GM12878 (cell line): ENCODE data around the gene SEMA5A.

Source experiments
- CHD1 ChIP-seq: IDR thresholded peaks from 2 replicates; pipeline ENCODE4 v1.6.1; 2012; ENCODE audit warnings: low read depth, low read length, improper control_type of control experiment
- CTCF ChIP-seq, 3 experiments: IDR thresholded peaks in 2 of 3; conservative IDR thresholded peaks in 1 of 3; 2 replicates each; pipeline ENCODE4 v1.5.1; 2011; ENCODE audit warnings: low read depth in 3 of 3, low read length in 3 of 3, mild to moderate bottlenecking in 3 of 3, control low read depth in 2 of 3, moderate library complexity in 2 of 3, inconsistent platforms in 1 of 3, mixed read lengths in 1 of 3; ENCODE audit not compliant: control insufficient read depth in 2 of 3, insufficient read depth in 1 of 3; ENCODE audit errors: extremely low read depth in 1 of 3
- EGR1 ChIP-seq, 2 experiments: IDR thresholded peaks; 1 replicate in 1 of 2; 2 replicates in 1 of 2; pipeline ENCODE4 v1.6.1; 2011 to 2012; ENCODE audit warnings: low read depth in 2 of 2, low read length in 2 of 2, borderline replicate concordance in 1 of 2, mild to moderate bottlenecking in 1 of 2, moderate library complexity in 1 of 2
- ESRRA ChIP-seq: IDR thresholded peaks from 2 replicates; pipeline ENCODE4 v1.6.1; 2012; ENCODE audit warnings: mild to moderate bottlenecking, low read length, improper control_type of control experiment
- JUND ChIP-seq: IDR thresholded peaks from 2 replicates; pipeline ENCODE4 v1.6.1; 2012; ENCODE audit warnings: low read depth, mild to moderate bottlenecking, low read length, improper control_type of control experiment, moderate library complexity
- NFIC ChIP-seq: IDR thresholded peaks from 2 replicates; pipeline ENCODE4 v1.6.1; 2012; ENCODE audit warnings: low read depth, mild to moderate bottlenecking, inconsistent platforms, low read length, moderate library complexity
- POLR2A ChIP-seq: IDR thresholded peaks from 2 replicates; pipeline ENCODE4 v1.6.1; 2011; ENCODE audit warnings: low read depth, mild to moderate bottlenecking, low read length
- POLR2AphosphoS5 ChIP-seq: IDR thresholded peaks from 2 replicates; pipeline ENCODE4 v1.6.1; 2011; ENCODE audit warnings: mild to moderate bottlenecking, low read length, inconsistent platforms
- TCF12 ChIP-seq: IDR thresholded peaks from 2 replicates; pipeline ENCODE4 v1.6.1; 2011; ENCODE audit warnings: low read depth, mild to moderate bottlenecking, low read length
- TCF7 ChIP-seq: IDR thresholded peaks from 2 replicates; pipeline ENCODE4 v1.6.1; 2014; ENCODE audit warnings: antibody characterized with exemption, borderline replicate concordance
- WRNIP1 ChIP-seq: IDR thresholded peaks from 2 replicates; pipeline ENCODE4 v1.6.1; 2011; ENCODE audit warnings: low read depth, low read length, improper control_type of control experiment, borderline replicate concordance
- ZNF274 ChIP-seq: IDR thresholded peaks from one replicate; pipeline ENCODE4 v1.8.0; 2011; ENCODE audit not compliant: insufficient read length, insufficient read depth

GRCh38 chr5:9559965-9560364 is 14.1 kb upstream of the SEMA5A start:
- TF ChIP-seq TCF7, result no peak
- TF ChIP-seq CHD1, result no peak
- no peak for TF ChIP-seq CTCF (IDR thresholded peaks at IDR 0.05 in 2 of 3, conservative IDR thresholded peaks at IDR 0.05 in 1 of 3; ENCODE audit: control insufficient read depth in 2 of 3, extremely low read depth in 1 of 3, insufficient read depth in 1 of 3, low read depth in 3 of 3, low read length in 3 of 3)
- no peak for TF ChIP-seq ESRRA
- no peak for TF ChIP-seq POLR2AphosphoS5
- no peak for TF ChIP-seq ZNF274
- TF ChIP-seq POLR2A, result no peak
- TF ChIP-seq JUND, result no peak
- TF ChIP-seq NFIC, result no peak
- TF ChIP-seq WRNIP1, result no peak
- no peak for TF ChIP-seq EGR1 (IDR thresholded peaks at IDR 0.05; ENCODE audit: borderline replicate concordance in 1 of 2, low read depth in 2 of 2, low read length in 2 of 2)
- no peak for TF ChIP-seq TCF12
